ENCODE results near the gene FAM131B.

The FAM131B gene

DNA sequence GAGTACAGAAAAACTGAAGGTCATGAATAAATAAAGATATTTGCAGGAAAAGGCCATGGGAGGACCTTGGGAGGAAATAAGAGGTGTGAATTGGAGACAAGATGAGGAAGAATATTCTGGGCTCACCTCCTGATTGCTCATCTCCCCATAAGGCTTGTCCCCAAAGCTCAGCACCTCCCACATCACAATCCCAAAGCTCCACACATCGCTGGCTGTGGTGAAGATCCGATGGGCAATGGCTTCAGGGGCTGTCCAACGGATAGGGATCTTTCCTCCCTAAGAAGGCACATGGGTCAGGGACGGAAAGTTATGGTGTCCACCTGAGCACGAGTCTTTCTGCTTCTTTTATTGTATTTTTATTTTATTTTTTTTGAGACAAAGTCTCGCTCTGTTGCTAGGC, 31.6 kb upstream of the FAM131B start:
- ATAC-seq: peak; percentile 0
- no peak for TF ChIP-seq ARNTL (CRISPR knock-in tag; IDR thresholded peaks at IDR 0.05; ENCODE audit: borderline replicate concordance, low read depth)
- TF ChIP-seq ISL1 (CRISPR knock-in tag; IDR thresholded peaks at IDR 0.05): no peak
- peak; percentile 89 for TF ChIP-seq ZC3H10 (CRISPR knock-in tag; IDR thresholded peaks at IDR 0.05)
- 0 out of 2 replicates have a peak, but pooled peaks have one; percentile 81 for TF ChIP-seq RARB (CRISPR knock-in tag; IDR thresholded peaks at IDR 0.05)
- TF ChIP-seq GLIS3 (CRISPR knock-in tag; IDR thresholded peaks at IDR 0.05): peak; percentile 82; the same call in 1 of the 2 replicates
- TF ChIP-seq, protein P1, sequence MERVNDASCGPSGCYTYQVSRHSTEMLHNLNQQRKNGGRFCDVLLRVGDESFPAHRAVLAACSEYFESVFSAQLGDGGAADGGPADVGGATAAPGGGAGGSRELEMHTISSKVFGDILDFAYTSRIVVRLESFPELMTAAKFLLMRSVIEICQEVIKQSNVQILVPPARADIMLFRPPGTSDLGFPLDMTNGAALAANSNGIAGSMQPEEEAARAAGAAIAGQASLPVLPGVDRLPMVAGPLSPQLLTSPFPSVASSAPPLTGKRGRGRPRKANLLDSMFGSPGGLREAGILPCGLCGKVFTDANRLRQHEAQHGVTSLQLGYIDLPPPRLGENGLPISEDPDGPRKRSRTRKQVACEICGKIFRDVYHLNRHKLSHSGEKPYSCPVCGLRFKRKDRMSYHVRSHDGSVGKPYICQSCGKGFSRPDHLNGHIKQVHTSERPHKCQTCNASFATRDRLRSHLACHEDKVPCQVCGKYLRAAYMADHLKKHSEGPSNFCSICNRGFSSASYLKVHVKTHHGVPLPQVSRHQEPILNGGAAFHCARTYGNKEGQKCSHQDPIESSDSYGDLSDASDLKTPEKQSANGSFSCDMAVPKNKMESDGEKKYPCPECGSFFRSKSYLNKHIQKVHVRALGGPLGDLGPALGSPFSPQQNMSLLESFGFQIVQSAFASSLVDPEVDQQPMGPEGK (CRISPR knock-in tag; IDR thresholded peaks at IDR 0.05; ENCODE audit: borderline replicate concordance): peak; percentile 49
- no peak for TF ChIP-seq OSR1 (CRISPR knock-in tag; IDR thresholded peaks at IDR 0.05)
- peak; percentile 79; the same call in 1 of the 2 replicates for TF ChIP-seq TOX (CRISPR knock-in tag; IDR thresholded peaks at IDR 0.05; ENCODE audit: borderline replicate concordance)

DNA sequence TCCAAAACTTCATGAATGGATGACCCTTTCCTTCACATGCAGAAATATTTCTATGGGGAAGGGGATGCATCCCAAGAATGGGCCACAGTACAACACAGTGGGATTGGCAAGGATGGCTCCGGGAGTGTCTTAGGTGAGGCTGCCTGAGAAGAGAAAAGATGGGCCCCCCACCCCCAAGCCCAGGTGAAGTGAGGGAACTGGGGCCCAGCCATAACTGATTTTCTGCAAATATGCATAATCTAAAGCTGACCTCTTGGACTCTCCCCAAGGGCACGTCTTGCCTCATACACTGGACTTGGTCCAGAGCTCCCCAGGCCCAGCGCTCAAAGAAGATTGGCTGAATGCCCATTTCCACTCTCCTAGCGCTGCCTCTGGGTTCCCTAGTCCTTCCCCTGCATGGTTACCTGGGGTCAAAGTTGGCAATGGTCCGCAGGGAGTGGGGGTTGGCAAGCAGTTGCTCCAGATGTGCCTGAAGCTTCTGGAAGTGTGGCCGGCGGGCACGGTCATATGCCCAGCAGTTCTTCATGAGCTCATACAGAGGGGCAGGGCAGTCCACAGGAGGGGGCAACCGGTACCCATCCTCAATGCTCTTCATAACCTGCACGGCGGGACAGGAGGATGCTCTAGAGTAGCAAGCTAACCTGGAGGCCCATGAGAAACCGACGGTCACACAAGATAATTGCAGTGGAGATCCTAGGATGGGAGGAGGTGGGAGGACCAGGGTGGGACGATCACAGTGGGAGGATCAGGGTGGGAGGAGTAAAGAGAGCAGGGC, 30.9 kb upstream of the FAM131B start:
- ATAC-seq: peak; percentile 2
- TF ChIP-seq, protein P2, sequence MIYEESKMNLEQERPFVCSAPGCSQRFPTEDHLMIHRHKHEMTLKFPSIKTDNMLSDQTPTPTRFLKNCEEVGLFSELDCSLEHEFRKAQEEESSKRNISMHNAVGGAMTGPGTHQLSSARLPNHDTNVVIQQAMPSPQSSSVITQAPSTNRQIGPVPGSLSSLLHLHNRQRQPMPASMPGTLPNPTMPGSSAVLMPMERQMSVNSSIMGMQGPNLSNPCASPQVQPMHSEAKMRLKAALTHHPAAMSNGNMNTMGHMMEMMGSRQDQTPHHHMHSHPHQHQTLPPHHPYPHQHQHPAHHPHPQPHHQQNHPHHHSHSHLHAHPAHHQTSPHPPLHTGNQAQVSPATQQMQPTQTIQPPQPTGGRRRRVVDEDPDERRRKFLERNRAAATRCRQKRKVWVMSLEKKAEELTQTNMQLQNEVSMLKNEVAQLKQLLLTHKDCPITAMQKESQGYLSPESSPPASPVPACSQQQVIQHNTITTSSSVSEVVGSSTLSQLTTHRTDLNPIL (CRISPR knock-in tag; IDR thresholded peaks at IDR 0.05; ENCODE audit: low read depth): peak; percentile 58; the same call in 1 of the 2 replicates
- peak; percentile 74 for TF ChIP-seq TOX (CRISPR knock-in tag; IDR thresholded peaks at IDR 0.05; ENCODE audit: borderline replicate concordance)
- no peak for TF ChIP-seq ZNF70 (CRISPR knock-in tag; IDR thresholded peaks at IDR 0.05)
- TF ChIP-seq RARB (CRISPR knock-in tag; IDR thresholded peaks at IDR 0.05): peak; percentile 58; the same call in 1 of the 2 replicates
- TF ChIP-seq, protein P1 (CRISPR knock-in tag; IDR thresholded peaks at IDR 0.05; ENCODE audit: borderline replicate concordance): peak; percentile 52
- TF ChIP-seq ESRRG (CRISPR knock-in tag; IDR thresholded peaks at IDR 0.05): no peak
- TF ChIP-seq ZNF565 (CRISPR knock-in tag; conservative IDR thresholded peaks at IDR 0.05; ENCODE audit: low read depth): no peak
- TF ChIP-seq ISL1 (CRISPR knock-in tag; IDR thresholded peaks at IDR 0.05): peak; percentile 9; the same call in 1 of the 2 replicates
- peak; percentile 92 for TF ChIP-seq ZC3H10 (CRISPR knock-in tag; IDR thresholded peaks at IDR 0.05)
- TF ChIP-seq, protein P3, sequence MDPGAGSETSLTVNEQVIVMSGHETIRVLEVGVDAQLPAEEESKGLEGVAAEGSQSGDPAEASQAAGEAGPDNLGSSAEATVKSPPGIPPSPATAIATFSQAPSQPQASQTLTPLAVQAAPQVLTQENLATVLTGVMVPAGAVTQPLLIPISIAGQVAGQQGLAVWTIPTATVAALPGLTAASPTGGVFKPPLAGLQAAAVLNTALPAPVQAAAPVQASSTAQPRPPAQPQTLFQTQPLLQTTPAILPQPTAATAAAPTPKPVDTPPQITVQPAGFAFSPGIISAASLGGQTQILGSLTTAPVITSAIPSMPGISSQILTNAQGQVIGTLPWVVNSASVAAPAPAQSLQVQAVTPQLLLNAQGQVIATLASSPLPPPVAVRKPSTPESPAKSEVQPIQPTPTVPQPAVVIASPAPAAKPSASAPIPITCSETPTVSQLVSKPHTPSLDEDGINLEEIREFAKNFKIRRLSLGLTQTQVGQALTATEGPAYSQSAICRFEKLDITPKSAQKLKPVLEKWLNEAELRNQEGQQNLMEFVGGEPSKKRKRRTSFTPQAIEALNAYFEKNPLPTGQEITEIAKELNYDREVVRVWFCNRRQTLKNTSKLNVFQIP (CRISPR knock-in tag; IDR thresholded peaks at IDR 0.05; ENCODE audit: borderline replicate concordance, low read depth): no peak
- TF ChIP-seq ZFP30 (CRISPR knock-in tag; IDR thresholded peaks at IDR 0.05): peak; percentile 39; the same call in 1 of the 2 replicates
- no peak for TF ChIP-seq TCF4 (CRISPR knock-in tag; IDR thresholded peaks at IDR 0.05; ENCODE audit: borderline replicate concordance)
- no peak for TF ChIP-seq GLIS3 (CRISPR knock-in tag; IDR thresholded peaks at IDR 0.05)
- 0 out of 2 replicates have a peak, but pooled peaks have one; percentile 13 for TF ChIP-seq SNAI2 (CRISPR knock-in tag; IDR thresholded peaks at IDR 0.05)
- TF ChIP-seq, protein P4, sequence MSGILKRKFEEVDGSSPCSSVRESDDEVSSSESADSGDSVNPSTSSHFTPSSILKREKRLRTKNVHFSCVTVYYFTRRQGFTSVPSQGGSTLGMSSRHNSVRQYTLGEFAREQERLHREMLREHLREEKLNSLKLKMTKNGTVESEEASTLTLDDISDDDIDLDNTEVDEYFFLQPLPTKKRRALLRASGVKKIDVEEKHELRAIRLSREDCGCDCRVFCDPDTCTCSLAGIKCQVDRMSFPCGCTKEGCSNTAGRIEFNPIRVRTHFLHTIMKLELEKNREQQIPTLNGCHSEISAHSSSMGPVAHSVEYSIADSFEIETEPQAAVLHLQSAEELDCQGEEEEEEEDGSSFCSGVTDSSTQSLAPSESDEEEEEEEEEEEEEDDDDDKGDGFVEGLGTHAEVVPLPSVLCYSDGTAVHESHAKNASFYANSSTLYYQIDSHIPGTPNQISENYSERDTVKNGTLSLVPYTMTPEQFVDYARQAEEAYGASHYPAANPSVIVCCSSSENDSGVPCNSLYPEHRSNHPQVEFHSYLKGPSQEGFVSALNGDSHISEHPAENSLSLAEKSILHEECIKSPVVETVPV (CRISPR knock-in tag; IDR thresholded peaks at IDR 0.05): peak; percentile 21; the same call in 1 of the 2 replicates

DNA sequence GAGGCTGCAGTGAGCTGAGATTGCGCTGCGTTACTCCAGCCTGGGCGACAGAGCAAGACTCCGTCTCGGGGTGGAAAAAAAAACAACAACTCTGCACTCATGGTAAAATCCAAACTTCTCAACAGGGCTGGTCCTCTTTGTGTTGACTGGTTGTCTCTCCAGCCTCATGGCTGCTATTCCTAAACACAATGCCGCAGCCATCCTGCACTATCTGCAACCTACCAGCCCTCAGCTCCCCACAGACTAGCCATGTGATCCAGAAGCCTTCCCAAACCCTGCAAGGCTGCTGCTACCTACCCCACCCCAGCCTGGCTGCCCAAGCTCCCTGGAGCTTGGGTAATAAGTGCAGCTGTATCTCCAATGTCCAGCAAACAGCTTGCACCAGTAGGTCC, 30.4 kb upstream of the FAM131B start:
- peak; percentile 0 for ATAC-seq
- no peak for TF ChIP-seq TCF4 (CRISPR knock-in tag; IDR thresholded peaks at IDR 0.05; ENCODE audit: borderline replicate concordance)
- no peak for TF ChIP-seq ZNF8 (CRISPR knock-in tag; IDR thresholded peaks at IDR 0.05)
- TF ChIP-seq ZFP3 (CRISPR knock-in tag; IDR thresholded peaks at IDR 0.05): no peak
- TF ChIP-seq, protein P3 (CRISPR knock-in tag; IDR thresholded peaks at IDR 0.05; ENCODE audit: borderline replicate concordance, low read depth): no peak
- no peak for TF ChIP-seq CSDC2 (CRISPR knock-in tag; IDR thresholded peaks at IDR 0.05)
- TF ChIP-seq, protein P2 (CRISPR knock-in tag; IDR thresholded peaks at IDR 0.05; ENCODE audit: low read depth): no peak
- no peak for TF ChIP-seq ZC3H10 (CRISPR knock-in tag; IDR thresholded peaks at IDR 0.05)
- TF ChIP-seq ARNTL (CRISPR knock-in tag; IDR thresholded peaks at IDR 0.05; ENCODE audit: borderline replicate concordance, low read depth): no peak
- no peak for TF ChIP-seq PPARA (CRISPR knock-in tag; IDR thresholded peaks at IDR 0.05; ENCODE audit: borderline replicate concordance)
- TF ChIP-seq, protein P1 (CRISPR knock-in tag; IDR thresholded peaks at IDR 0.05; ENCODE audit: borderline replicate concordance): no peak
- no peak for TF ChIP-seq SNAI2 (CRISPR knock-in tag; IDR thresholded peaks at IDR 0.05)
- no peak for TF ChIP-seq ZNF565 (CRISPR knock-in tag; conservative IDR thresholded peaks at IDR 0.05; ENCODE audit: low read depth)

Measured in SK-N-SH treated with all-trans-retinoic acid at 6 μM for 48 hours (cell line).